Jurkat, Clone E6-1 (cell line): ENCODE results near the gene BEST1. TPM values are rescaled to one million over a fixed set of nuclear protein-coding genes. Genes with fewer than 3 reads are reported as not detected.

Experiments used
- DNase-seq: peaks from one replicate; pipeline ENCODE4 v3.0.0-alpha.2; 2011; ENCODE audit warnings: low read depth, low spot score
- H3K4me3 ChIP-seq: 2 replicates; pipeline ENCODE4 v1.5.1; 2011; ENCODE audit warnings: mild to moderate bottlenecking, low read length, control low read depth, moderate library complexity
- polyA plus RNA-seq: library from polyadenylated mRNA; unstranded; fragments of >200 nt; gene quantifications from one replicate; pipeline ENCODE4 v1.2.1, GENCODE V29; 2012; ENCODE audit warnings: missing spikeins; ENCODE audit not compliant: insufficient read length, insufficient read depth

BEST1 gene
- 0.55 TPM for polyA plus RNA-seq

DNA sequence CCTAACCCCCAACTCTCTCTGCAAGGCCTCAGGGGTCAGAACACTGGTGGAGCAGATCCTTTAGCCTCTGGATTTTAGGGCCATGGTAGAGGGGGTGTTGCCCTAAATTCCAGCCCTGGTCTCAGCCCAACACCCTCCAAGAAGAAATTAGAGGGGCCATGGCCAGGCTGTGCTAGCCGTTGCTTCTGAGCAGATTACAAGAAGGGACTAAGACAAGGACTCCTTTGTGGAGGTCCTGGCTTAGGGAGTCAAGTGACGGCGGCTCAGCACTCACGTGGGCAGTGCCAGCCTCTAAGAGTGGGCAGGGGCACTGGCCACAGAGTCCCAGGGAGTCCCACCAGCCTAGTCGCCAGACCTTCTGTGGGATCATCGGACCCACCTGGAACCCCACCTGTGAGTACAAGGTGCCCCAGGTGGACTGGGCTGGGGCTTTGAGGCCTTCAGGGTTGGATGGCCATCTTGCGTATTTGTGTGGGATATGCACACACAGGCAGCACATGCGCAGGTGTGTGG lies at the start of gene BEST1:
TSS of gene BEST1 (plus strand) at position 317 of the 513 bp plus-strand sequence. CDS start 1,456 bp downstream, outside the sequence.
- no peak within 1 kb of the TSS for H3K4me3 ChIP-seq
- no peak for DNase-seq

DNA sequence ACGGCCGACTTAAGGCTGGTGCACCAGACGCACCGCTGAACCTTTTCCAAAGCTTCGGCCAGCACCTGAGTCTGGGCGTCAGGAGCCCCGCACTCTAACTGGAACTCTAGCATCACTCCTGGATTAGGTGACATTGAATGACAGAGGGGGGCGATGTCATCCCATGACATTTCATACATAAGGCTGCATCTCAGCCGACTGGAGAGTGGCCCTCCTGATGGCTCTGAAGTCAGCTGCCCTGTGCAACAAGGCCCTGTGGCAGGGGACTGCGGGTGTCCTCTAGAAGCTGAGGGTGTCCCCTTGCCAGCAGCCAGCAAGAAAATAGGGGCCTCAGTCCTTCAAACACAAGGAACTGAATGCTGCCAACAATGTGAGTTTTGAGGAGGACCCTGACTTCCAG lies 48.8 kb upstream of the BEST1 start:
- no peak overlapping the region for H3K4me3 ChIP-seq
- DNase-seq, result no peak

GRCh38 chr11:61902313-61902712 lies 47.8 kb upstream of the BEST1 start:
- no peak overlapping the region for H3K4me3 ChIP-seq
- DNase-seq, result no peak

DNA sequence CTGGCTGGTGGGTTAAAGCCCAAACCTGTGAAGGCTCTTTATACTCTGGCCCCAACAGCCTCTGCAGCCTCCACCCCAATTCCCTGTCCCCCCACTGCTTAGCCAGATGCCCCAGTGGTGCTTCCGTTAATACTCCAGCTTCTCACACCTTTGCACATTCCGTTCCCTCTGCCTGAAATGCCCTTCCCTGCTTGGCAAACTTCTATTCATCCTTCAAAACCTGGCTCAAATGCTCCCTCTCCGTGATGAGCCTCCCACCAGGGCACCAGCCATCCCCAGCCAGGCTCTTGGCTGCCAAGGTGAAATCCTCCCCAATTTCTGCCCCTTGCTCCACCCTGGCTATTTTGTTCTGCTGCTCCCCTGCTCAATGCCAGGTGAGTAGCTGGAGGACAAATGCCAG lies 46.3 kb upstream of the BEST1 start:
- no peak overlapping the region for H3K4me3 ChIP-seq
- no peak for DNase-seq

GRCh38 chr11:61904539-61905048 lies 45.6 kb upstream of the BEST1 start:
- no peak for DNase-seq
- no peak overlapping the region for H3K4me3 ChIP-seq

DNA sequence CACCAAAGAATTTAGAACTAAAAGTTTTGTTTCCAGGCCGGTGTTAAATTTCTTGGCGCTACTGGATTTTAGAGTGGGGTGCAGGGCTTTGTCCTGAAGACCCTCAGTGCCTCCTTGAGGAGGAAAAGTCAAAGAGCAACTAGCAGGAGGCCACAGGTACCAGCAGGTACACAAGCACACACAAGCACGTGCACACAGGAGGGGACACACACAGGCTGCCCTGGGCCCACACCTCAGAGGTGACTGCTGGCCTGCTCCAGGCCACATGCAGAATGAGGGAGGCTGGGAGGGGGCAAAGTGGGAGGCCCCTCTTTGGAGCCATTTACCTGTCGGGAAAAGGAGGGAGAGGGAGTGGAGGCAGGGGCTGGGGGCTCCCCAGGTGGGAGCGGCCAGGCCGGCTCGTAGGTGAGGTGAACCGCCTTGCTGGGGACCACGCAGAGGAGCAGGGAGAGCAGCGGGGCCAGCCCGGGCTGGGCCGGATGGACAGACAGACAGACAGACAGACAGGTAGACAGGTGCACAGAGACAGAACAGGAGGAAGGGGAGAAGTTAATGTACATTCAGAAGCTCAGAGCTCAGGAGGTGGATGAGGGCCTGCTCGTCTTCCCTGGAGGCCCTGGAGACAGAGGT lies 45.0 kb upstream of the BEST1 start:
- H3K4me3 ChIP-seq, result no peak overlapping the region
- no peak for DNase-seq

GRCh38 chr11:61905801-61906521 lies 44.2 kb upstream of the BEST1 start:
- DNase-seq, result no peak
- no peak overlapping the region for H3K4me3 ChIP-seq

- DNase-seq, result no peak
Measured at GRCh38 chr11:61906522-61906909, 43.6 kb upstream of the BEST1 start.

GRCh38 chr11:61907282-61907681 lies 42.9 kb upstream of the BEST1 start:
- no peak for DNase-seq
- no peak overlapping the region for H3K4me3 ChIP-seq

More at GRCh38 chr11:61906522-61906909, 43.6 kb upstream of the BEST1 start:
- H3K4me3 ChIP-seq, result no peak overlapping the region

GRCh38 chr11:61907871-61908729 lies 42.1 kb upstream of the BEST1 start:
- DNase-seq, result no peak
- H3K4me3 ChIP-seq, result no peak overlapping the region

GRCh38 chr11:61908730-61909316 lies 41.3 kb upstream of the BEST1 start:
- no peak overlapping the region for H3K4me3 ChIP-seq
- DNase-seq, result no peak

DNA sequence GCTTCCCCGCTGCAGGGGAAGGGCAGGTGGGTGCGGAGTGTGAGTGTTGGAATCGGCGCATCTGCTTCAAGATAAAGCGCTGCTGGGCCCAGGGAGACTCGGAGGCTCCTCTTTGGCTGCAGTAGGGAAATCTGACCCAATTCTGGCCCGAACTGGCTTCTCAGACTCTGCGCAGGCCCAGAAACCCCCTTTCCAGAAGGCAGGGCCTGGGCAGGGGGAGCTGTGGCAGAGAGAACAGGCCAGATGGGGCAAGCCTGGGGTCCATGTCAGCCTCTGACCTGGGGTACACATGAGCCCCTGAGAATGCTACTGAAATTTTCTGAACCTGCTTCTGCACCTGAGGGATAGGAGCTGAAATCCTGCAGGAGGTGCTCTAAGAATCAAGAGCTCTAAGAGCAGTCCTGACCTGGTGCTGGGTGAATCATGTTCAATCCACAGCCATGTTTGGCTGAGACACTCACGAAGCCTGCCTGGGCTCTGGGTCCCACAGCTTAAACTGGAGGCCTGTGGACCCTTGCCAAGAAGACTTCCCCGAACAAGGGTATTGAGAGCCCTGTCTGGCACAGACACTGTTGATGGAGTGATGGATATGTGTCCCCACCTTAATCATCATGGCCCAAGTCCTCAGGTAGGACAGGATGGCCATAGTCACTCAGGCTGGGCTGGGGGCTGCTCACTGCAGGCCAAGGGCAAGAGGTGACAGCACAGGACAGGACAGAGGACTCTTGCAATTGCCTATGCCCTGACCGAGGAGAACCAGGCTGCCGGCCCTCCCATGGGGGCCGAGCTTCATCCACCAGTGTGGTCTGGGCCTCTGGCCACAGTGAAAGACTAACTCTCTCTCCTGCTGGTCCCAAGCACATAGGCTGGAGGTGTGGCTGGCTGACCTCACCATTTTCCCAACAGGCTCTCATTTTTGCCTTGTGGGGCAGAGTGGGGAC lies 39.7 kb upstream of the BEST1 start:
- no peak for DNase-seq
- no peak overlapping the region for H3K4me3 ChIP-seq

DNA sequence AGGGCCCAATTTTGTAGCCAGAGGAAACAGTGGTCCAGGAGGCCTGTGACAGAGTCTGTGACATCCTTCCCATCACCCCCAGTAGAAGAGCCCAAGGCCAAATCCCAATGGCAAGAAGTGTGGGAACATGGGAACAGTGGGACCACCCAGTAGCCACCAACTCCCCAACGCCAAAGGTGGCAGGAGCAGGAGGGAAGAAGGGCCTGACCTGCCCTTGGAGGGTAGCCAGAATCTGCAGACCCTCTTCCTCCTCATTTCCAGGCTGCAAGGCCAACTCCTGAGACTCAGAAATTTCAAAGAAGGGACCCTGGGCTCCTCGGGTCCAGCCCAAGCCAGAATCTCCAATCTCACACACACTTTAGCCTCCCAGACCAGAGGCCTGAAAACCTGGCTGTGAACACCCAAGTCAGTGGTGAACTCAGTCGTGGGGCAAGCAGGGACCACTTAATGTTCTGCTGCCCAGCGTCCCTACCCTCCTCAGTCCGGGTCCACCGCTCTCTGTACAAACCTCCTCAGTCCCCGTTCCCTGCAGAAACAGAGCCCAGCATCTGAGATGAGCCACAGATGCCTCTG lies 38.9 kb upstream of the BEST1 start:
- no peak overlapping the region for H3K4me3 ChIP-seq
- no peak for DNase-seq

- H3K4me3 ChIP-seq, result no peak overlapping the region
- no peak for DNase-seq
Measured at GRCh38 chr11:61911701-61912529, 38.2 kb upstream of the BEST1 start.

DNA sequence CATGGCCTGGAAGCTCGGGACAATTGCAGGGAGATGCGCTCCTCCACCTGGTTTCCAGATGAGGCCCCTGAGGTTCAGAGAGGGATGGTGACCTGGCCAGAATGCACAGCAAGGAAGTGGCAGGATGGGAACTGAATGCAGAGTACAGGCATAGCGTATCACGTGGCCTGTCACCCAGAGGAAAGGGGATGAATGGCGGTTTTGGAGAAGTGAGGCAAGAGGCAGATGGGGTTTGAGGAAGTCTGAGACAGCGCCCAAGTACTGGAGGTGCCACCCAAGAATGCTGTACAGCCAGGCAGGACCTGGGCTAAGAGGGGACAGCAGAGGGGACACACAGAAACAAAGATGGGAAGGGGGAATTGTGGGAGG lies 37.6 kb upstream of the BEST1 start:
- H3K4me3 ChIP-seq, result no peak overlapping the region
- no peak for DNase-seq

GRCh38 chr11:61912991-61913698 lies 37.0 kb upstream of the BEST1 start:
- DNase-seq, result no peak

More at GRCh38 chr11:61912991-61913698, 37.0 kb upstream of the BEST1 start:
- no peak overlapping the region for H3K4me3 ChIP-seq
